Spleen (tissue), 11 donors: ENCODE results near the gene MAST4. TPM values are rescaled to one million over a fixed set of nuclear protein-coding genes. Genes with fewer than 3 reads are reported as not detected.

Source experiments
- DNase-seq: peaks from one replicate; pipeline ENCODE4 v3.0.0-alpha.2; 2020
- H3K27ac ChIP-seq, 8 donors: fragments of 200-600 bp; sonication (generic) in 7 of 8; 1 replicate in 4 of 8; 2 replicates in 4 of 8; pipeline versions ENCODE4 v1.5.0 to v1.8.0; 2016 to 2021; ENCODE audit warnings: inconsistent platforms in 4 of 8, mild to moderate bottlenecking in 4 of 8, moderate library complexity in 1 of 8
- H3K27me3 ChIP-seq, 7 donors: fragments of 200-600 bp; sonication (generic) in 6 of 7; replicated peaks in 1 of 7; 1 replicate in 4 of 7; 2 replicates in 3 of 7; pipeline versions ENCODE4 v1.5.0 to v1.8.0; 2016 to 2021; ENCODE audit warnings: inconsistent platforms in 3 of 7, mild to moderate bottlenecking in 1 of 7
- H3K36me3 ChIP-seq, 6 donors: fragments of 200-600 bp; sonication (generic) in 5 of 6; 1 replicate in 4 of 6; 2 replicates in 2 of 6; pipeline versions ENCODE4 v1.5.0 to v1.8.0; 2016 to 2021; ENCODE audit warnings: inconsistent platforms in 2 of 6
- H3K4me1 ChIP-seq, 6 donors: fragments of 200-600 bp; sonication (generic) in 5 of 6; 1 replicate in 3 of 6; 2 replicates in 3 of 6; pipeline versions ENCODE4 v1.5.0 to v1.8.0; 2016 to 2021; ENCODE audit warnings: inconsistent platforms in 3 of 6
- H3K4me3 ChIP-seq, 8 donors: fragments of 200-600 bp; sonication (generic) in 7 of 8; 1 replicate in 4 of 8; 2 replicates in 4 of 8; pipeline versions ENCODE4 v1.5.0 to v1.8.0; 2016 to 2021; ENCODE audit warnings: inconsistent platforms in 4 of 8, mild to moderate bottlenecking in 4 of 8, moderate library complexity in 2 of 8
- H3K9me3 ChIP-seq, 8 donors: fragments of 200-600 bp; sonication (generic) in 7 of 8; 1 replicate in 4 of 8; 2 replicates in 4 of 8; pipeline versions ENCODE4 v1.5.0 to v1.8.0; 2016 to 2021; ENCODE audit warnings: inconsistent platforms in 4 of 8
- POLR2A ChIP-seq, 3 donors: fragments of 450-650 bp; IDR thresholded peaks; one replicate each; pipeline ENCODE4 v1.5.1; 2017; ENCODE audit warnings: antibody characterized with exemption in 3 of 3, mild to moderate bottlenecking in 1 of 3
- POLR2AphosphoS5 ChIP-seq, 3 donors: sonication (generic); formaldehyde crosslinking; IDR thresholded peaks; one replicate each; pipeline ENCODE4 v1.5.1; 2017; ENCODE audit warnings: antibody characterized with exemption in 3 of 3
- WGBS, 5 donors: extraction: QIAGEN DNeasy Blood & Tissue Kit in 3 of 5; methylation state at CpG; one replicate each; pipeline versions ENCODE4 v1.1.5 to v1.1.7; 2013 to 2018; 5-methylcytosine and 5-hydroxymethylcytosine counted together
- intact Hi-C: fragments of 100-400 bp; cut with DNase I; formaldehyde crosslinking; loops from one replicate; pipeline ENCODE4 v1.15.0; 2023; ENCODE audit warnings: low total_unique reads
- polyA plus RNA-seq, 3 donors: library from polyadenylated mRNA; stranded (reverse); fragments of 200-250 nt; gene quantifications; one replicate each; pipeline ENCODE4 v1.2.1, GENCODE V29; 2013
- total RNA-seq, 7 donors: library from RNA; depleted of rRNA in 3 of 7; stranded (reverse); fragments of >200 nt in 3 of 7; fragmentation: NEBNext Ultra II Directional in 4 of 7; extraction: Animal tissue kit (Norgen Biotek cat#: 25700) in 4 of 7; gene quantifications; one replicate each; pipeline versions ENCODE4 v1.1.0 to v1.2.1, GENCODE V29; 2016 to 2021
- TF ChIP-seq, protein P1 (sequence below), 11 experiments: fragments of 200-600 bp in 7 of 11; fragments of 450-650 bp in 4 of 11; sonication (generic) in 4 of 11; IDR thresholded peaks in 8 of 11; conservative IDR thresholded peaks in 3 of 11; 1 replicate in 7 of 11; 2 replicates in 4 of 11; pipeline versions ENCODE4 v1.4.0 to v1.8.0; 2016 to 2021; ENCODE audit warnings: antibody characterized with exemption in 11 of 11, inconsistent platforms in 4 of 11, mild to moderate bottlenecking in 1 of 11
- donor health status: healthy with polysubstance abuse.
- donor health status: DM: no; HTN: no; CAD: no; lungs with moderate emphysema.
- donor health status: DM: no; HTN: no; CAD: no.
- donor health status: Bipolar disorder and iron deficiency.
- donor health status: healthy.
- donor health status: DM: no; HTN: no; CAD: no.
- donor health status: DM: yes; HTN: yes; CAD: no.

MAST4 gene
- total and polyA plus RNA-seq, 10 donors: 2.5 to 43.7 (median 25.4) TPM

DNA sequence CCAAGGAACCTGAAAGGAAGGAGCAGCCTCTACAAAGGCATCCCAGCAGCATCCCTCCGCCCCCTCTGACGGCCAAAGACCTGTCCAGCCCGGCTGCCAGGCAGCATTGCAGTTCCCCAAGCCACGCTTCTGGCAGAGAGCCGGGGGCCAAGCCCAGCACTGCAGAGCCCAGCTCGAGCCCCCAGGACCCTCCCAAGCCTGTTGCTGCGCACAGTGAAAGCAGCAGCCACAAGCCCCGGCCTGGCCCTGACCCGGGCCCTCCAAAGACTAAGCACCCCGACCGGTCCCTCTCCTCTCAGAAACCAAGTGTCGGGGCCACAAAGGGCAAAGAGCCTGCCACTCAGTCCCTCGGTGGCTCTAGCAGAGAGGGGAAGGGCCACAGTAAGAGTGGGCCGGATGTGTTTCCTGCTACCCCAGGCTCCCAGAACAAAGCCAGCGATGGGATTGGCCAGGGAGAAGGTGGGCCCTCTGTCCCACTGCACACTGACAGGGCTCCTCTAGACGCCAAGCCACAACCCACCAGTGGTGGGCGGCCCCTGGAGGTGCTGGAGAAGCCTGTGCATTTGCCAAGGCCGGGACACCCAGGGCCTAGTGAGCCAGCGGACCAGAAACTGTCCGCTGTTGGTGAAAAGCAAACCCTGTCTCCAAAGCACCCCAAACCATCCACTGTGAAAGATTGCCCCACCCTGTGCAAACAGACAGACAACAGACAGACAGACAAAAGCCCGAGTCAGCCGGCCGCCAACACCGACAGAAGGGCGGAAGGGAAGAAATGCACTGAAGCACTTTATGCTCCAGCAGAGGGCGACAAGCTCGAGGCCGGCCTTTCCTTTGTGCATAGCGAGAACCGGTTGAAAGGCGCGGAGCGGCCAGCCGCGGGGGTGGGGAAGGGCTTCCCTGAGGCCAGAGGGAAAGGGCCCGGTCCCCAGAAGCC, 569.6 kb downstream of the MAST4 start:
- peak; percentile 95 for DNase-seq
- WGBS, 5 donors: 37 to 49% (median 41%) methylated on average over 26 to 36 of the region's 36 CpGs

DNA sequence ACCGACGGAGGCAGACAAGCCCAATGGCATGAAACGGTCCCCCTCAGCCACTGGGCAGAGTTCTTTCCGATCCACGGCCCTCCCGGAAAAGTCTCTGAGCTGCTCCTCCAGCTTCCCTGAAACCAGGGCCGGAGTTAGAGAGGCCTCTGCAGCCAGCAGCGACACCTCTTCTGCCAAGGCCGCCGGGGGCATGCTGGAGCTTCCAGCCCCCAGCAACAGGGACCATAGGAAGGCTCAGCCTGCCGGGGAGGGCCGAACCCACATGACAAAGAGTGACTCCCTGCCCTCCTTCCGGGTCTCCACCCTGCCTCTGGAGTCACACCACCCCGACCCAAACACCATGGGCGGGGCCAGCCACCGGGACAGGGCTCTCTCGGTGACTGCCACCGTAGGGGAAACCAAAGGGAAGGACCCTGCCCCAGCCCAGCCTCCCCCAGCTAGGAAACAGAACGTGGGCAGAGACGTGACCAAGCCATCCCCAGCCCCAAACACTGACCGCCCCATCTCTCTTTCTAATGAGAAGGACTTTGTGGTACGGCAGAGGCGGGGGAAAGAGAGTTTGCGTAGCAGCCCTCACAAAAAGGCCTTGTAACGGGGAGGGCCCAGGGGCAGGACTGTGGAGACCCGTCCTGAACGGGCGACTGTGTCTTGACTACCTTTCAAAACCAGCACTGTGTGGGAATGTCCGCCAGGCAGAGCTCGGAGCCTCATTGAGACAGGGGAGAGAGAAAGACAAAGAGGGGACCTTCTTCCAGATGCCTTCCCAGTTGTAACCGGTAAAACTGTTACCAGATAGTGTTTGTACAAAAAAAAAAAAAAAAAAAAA, 570.5 kb downstream of the MAST4 start:
- intact Hi-C loops: loop anchor here (5.0 kb wide), 1 partner anchor 41 kb away; no protein-coding TSS in a partner anchor
- peaks cover 0 to 53% (median 22%) of the 10 kb centered on the region in 6 donors for H3K36me3 ChIP-seq
- no peaks in the 10 kb centered on the region for H3K9me3 ChIP-seq
- peak; percentile 92 for DNase-seq
- TF ChIP-seq, protein P1, sequence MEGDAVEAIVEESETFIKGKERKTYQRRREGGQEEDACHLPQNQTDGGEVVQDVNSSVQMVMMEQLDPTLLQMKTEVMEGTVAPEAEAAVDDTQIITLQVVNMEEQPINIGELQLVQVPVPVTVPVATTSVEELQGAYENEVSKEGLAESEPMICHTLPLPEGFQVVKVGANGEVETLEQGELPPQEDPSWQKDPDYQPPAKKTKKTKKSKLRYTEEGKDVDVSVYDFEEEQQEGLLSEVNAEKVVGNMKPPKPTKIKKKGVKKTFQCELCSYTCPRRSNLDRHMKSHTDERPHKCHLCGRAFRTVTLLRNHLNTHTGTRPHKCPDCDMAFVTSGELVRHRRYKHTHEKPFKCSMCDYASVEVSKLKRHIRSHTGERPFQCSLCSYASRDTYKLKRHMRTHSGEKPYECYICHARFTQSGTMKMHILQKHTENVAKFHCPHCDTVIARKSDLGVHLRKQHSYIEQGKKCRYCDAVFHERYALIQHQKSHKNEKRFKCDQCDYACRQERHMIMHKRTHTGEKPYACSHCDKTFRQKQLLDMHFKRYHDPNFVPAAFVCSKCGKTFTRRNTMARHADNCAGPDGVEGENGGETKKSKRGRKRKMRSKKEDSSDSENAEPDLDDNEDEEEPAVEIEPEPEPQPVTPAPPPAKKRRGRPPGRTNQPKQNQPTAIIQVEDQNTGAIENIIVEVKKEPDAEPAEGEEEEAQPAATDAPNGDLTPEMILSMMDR (IDR thresholded peaks at IDR 0.05 in 8 of 11, conservative IDR thresholded peaks at IDR 0.05 in 3 of 11): peak in 3 of 11 experiments; percentile 3 to 28 (median 26)
- TF ChIP-seq POLR2A (IDR thresholded peaks at IDR 0.05): no peak
- TF ChIP-seq POLR2AphosphoS5 (IDR thresholded peaks at IDR 0.05): peak in 2 of 3 donors; percentile 60 to 62
- H3K4me1 ChIP-seq: peaks cover 0 to 73% (median 23%) of the 10 kb centered on the region in 6 donors
- H3K27ac ChIP-seq: peak overlapping the region; percentile 86 to 94 (median 90)
- peak overlapping the region in 7 of 8 donors; percentile 18 to 67 (median 34) for H3K4me3 ChIP-seq
- 49 to 71% (median 60%) methylated on average over 19 to 31 of the region's 31 CpGs for WGBS, 5 donors
- no peaks in the 10 kb centered on the region for H3K27me3 ChIP-seq

More for the DNA sequence above, 569.6 kb downstream of the MAST4 start:
- intact Hi-C loops: loop anchor here (5.0 kb wide), 1 partner anchor 42 kb away; no protein-coding TSS in a partner anchor
- Histone ChIP-seq H3K4me3 (peak overlapping the region in 7 of 8 donors; percentile 18 to 67 (median 34)), H3K27ac (peak overlapping the region; percentile 86 to 94 (median 90)), H3K9me3 (no peaks in the 10 kb centered on the region), H3K36me3 (peaks cover 0 to 53% (median 22%) of the 10 kb centered on the region in 6 donors), H3K27me3 (no peaks in the 10 kb centered on the region), H3K4me1 (peaks cover 0 to 76% (median 23%) of the 10 kb centered on the region in 6 donors)
- TF ChIP-seq, protein P1 (IDR thresholded peaks at IDR 0.05 in 8 of 11, conservative IDR thresholded peaks at IDR 0.05 in 3 of 11): peak; percentile 74 to 92 (median 84)
- TF ChIP-seq POLR2AphosphoS5 (IDR thresholded peaks at IDR 0.05) (peak; percentile 37 to 74 (median 67)), POLR2A (IDR thresholded peaks at IDR 0.05) (no peak)

DNA sequence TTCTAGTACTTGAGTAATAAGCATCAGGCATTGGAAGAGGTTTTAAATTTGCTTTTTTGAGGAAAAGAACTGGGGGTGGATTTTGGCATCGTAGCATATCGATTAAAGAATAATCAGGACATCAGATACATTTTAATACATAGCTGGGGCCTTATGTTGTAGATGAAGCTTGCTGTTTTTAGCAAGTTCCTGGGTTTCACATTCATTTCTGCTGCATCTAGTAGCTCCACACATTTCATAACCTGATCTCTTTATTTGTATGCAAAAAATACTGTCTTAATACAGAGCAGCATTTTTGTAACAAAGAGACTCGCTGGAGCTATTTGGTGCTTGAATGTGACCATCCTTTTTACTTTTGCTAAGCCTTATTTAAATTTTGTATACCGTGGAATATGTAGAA, 571.9 kb downstream of the MAST4 start:
- 94 to 98% (median 96%) methylated on average over 4 of the region's 4 CpGs for WGBS, 5 donors
- no peaks in the 10 kb centered on the region for H3K9me3 ChIP-seq
- H3K36me3 ChIP-seq: peaks cover 0 to 52% (median 17%) of the 10 kb centered on the region in 6 donors
- no peaks in the 10 kb centered on the region for H3K27me3 ChIP-seq
- no peak overlapping the region for H3K4me3 ChIP-seq
- H3K4me1 ChIP-seq: peaks cover 0 to 61% (median 23%) of the 10 kb centered on the region in 6 donors
- intact Hi-C loops: loop anchor here (5.0 kb wide), 1 partner anchor 39 kb away; no protein-coding TSS in a partner anchor
- TF ChIP-seq, protein P1 (IDR thresholded peaks at IDR 0.05 in 8 of 11, conservative IDR thresholded peaks at IDR 0.05 in 3 of 11): no peak
- TF ChIP-seq POLR2AphosphoS5 (IDR thresholded peaks at IDR 0.05) (no peak), POLR2A (IDR thresholded peaks at IDR 0.05) (no peak)
- H3K27ac ChIP-seq: peak overlapping the region in 4 of 8 donors; percentile 91 to 94 (median 93)
- no peak for DNase-seq
